Colonic mucosa (tissue), 4 donors: Measurements from ENCODE around the gene ADA. TPM values are rescaled to one million over a fixed set of nuclear protein-coding genes. Genes with fewer than 3 reads are reported as not detected.

Experiments used
- DNase-seq: peaks from one replicate; pipeline ENCODE4 v3.0.0-alpha.2; 2020
- H3K27ac ChIP-seq: fragments of 200-600 bp; one replicate; pipeline ENCODE4 v1.8.0; 2021
- H3K27me3 ChIP-seq: fragments of 200-600 bp; one replicate; pipeline ENCODE4 v1.8.0; 2021
- H3K36me3 ChIP-seq: fragments of 200-600 bp; one replicate; pipeline ENCODE4 v1.8.0; 2021
- H3K4me1 ChIP-seq: fragments of 200-600 bp; one replicate; pipeline ENCODE4 v1.8.0; 2021; ENCODE audit warnings: mild to moderate bottlenecking
- H3K4me3 ChIP-seq: fragments of 200-600 bp; one replicate; pipeline ENCODE4 v1.8.0; 2021
- H3K9ac ChIP-seq, 2 donors: one replicate each; pipeline ENCODE4 v1.7.0; 2013; ENCODE audit warnings: control low read depth in 2 of 2, low read depth in 2 of 2, low read length in 2 of 2
- H3K9me3 ChIP-seq: fragments of 200-600 bp; one replicate; pipeline ENCODE4 v1.8.0; 2021
- intact Hi-C: fragments of 100-400 bp; cut with DNase I; formaldehyde crosslinking; loops from one replicate; pipeline ENCODE4 v1.14.1; 2022
- total RNA-seq, 2 donors: library from RNA; stranded (reverse); fragmentation: NEBNext Ultra II Directional in 1 of 2; extraction: Animal tissue kit (Norgen Biotek cat#: 25700) in 1 of 2; gene quantifications; one replicate each; pipeline ENCODE4 v1.2.1, GENCODE V29; 2021
- TF ChIP-seq, protein P1 (sequence below): fragments of 200-600 bp; IDR thresholded peaks from one replicate; pipeline ENCODE4 v1.8.0; 2022; ENCODE audit warnings: antibody characterized with exemption, mild to moderate bottlenecking
- donor health status: healthy.
- donor health status: DM: no; HTN: no; CAD: no.
- donor health status: DM: no; HTN: no; CAD: no.

ADA gene
- total RNA-seq, 2 donors from 2014 or later, result 2.4 to 4.5 TPM

DNA sequence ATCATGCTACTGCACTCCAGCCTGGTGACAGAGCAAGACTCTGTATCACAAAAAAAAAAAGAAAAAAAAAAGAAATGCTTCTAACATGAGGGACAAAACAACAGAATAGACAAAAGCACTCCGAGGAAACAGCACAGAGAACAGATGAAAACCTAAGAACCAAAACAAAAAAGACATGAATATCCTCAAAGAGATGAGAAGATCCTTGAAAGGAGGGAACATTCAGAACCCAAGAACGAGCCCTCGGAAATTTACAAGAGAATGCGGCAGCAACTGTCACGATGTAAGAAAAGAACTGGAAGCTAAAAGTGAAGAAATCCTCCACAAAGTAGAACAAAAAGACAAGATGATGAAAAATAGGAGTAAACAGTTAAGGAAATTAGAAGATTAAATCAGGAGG, 21.2 kb downstream of the ADA start:
- Histone ChIP-seq H3K27ac (no peak overlapping the region), H3K36me3 (no peaks in the 10 kb centered on the region), H3K9me3 (no peaks in the 10 kb centered on the region), H3K4me3 (no peak overlapping the region), H3K27me3 (no peaks in the 10 kb centered on the region), H3K9ac (no peak overlapping the region), H3K4me1 (no peaks in the 10 kb centered on the region)
- intact Hi-C loops, result no loop called here
- TF ChIP-seq, protein P1, sequence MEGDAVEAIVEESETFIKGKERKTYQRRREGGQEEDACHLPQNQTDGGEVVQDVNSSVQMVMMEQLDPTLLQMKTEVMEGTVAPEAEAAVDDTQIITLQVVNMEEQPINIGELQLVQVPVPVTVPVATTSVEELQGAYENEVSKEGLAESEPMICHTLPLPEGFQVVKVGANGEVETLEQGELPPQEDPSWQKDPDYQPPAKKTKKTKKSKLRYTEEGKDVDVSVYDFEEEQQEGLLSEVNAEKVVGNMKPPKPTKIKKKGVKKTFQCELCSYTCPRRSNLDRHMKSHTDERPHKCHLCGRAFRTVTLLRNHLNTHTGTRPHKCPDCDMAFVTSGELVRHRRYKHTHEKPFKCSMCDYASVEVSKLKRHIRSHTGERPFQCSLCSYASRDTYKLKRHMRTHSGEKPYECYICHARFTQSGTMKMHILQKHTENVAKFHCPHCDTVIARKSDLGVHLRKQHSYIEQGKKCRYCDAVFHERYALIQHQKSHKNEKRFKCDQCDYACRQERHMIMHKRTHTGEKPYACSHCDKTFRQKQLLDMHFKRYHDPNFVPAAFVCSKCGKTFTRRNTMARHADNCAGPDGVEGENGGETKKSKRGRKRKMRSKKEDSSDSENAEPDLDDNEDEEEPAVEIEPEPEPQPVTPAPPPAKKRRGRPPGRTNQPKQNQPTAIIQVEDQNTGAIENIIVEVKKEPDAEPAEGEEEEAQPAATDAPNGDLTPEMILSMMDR, result no peak
- DNase-seq, result no peak

DNA sequence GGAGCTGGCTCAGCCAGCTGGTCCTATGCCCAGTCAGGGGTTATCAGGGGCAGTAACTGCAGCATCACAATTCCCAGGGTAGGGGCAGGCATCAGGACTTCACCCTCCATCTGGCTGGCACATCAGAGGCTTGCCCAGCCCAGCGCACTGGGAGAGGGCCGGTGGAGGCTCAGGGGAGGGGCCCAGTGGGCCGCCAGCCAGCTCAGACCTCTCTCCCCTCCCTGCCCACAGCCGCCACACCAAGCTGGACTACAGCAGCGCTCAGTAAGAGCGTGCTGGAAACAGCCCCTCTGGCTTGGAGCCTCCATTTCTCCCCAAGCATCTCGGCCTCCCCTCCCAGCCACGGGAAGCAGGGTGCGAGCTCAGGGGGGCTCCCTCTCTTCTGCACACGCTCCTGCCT, 22.0 kb downstream of the ADA start:
- no peaks in the 10 kb centered on the region for H3K36me3 ChIP-seq
- H3K9me3 ChIP-seq, result no peaks in the 10 kb centered on the region
- TF ChIP-seq, protein P1, result no peak
- no peak overlapping the region for H3K9ac ChIP-seq
- no peak overlapping the region for H3K4me3 ChIP-seq
- H3K27me3 ChIP-seq, result no peaks in the 10 kb centered on the region
- intact Hi-C loops, result no loop called here
- no peaks in the 10 kb centered on the region for H3K4me1 ChIP-seq
- DNase-seq, result no peak
- H3K27ac ChIP-seq, result no peak overlapping the region

DNA sequence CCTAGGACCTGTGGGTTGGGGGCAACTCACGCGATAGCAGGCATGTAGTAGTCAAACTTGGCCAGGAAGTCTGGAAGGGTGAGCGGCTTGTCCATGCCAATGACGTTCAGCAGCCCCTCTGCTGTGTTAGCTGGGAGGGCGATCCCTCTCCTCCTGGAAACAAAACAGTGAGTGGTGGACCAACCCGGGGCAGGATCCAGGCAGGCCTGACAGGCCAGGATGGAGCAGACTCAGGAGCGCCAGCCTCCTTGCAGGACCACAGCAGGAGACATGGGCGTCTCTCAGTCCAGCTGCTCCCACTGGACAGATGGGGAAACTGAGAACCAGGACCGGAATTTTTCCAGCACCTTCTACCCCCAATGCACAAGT, 22.5 kb downstream of the ADA start:
- TF ChIP-seq, protein P1, result no peak

DNA sequence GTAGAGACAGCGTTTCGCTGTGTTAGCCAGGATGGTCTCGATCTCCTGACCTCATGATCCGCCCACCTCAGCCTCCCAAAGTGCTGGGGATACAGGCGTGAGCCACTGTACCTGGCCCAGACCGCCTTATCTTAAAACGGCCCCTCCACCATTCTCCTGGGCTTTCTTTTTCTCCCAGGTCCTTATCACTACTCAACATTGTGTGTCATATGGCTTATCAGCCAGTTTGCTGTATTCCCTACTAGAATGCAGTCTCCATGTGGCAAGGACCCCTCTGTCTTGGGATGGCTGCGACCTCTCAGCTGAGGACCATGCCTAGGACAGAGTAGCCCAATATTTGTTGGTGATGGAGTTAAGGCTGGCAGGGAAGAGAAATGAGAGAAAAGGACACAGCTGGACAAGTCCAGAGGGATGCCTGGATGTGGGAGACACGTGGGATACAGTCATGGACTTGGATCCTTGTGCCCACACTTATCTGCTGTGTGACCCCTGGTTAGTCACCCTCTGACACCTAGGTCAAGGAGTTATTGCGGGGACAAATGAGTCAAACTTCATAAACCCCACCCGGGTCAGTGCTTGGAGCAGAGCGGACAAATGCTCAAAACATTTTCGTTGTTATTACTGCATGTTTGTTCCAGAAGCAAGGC, 24.0 kb downstream of the ADA start:
- intact Hi-C loops, result no loop called here
- TF ChIP-seq, protein P1, result no peak
- Histone ChIP-seq H3K27ac (no peak overlapping the region), H3K4me1 (no peaks in the 10 kb centered on the region), H3K36me3 (no peaks in the 10 kb centered on the region), H3K9ac (no peak overlapping the region), H3K27me3 (no peaks in the 10 kb centered on the region), H3K9me3 (no peaks in the 10 kb centered on the region), H3K4me3 (no peak overlapping the region)
- no peak for DNase-seq

More for the DNA sequence above, 22.5 kb downstream of the ADA start:
- H3K9ac ChIP-seq, result no peak overlapping the region
- no peaks in the 10 kb centered on the region for H3K9me3 ChIP-seq
- intact Hi-C loops, result no loop called here
- H3K4me1 ChIP-seq, result no peaks in the 10 kb centered on the region
- no peaks in the 10 kb centered on the region for H3K36me3 ChIP-seq
- no peak overlapping the region for H3K4me3 ChIP-seq
- no peaks in the 10 kb centered on the region for H3K27me3 ChIP-seq
- DNase-seq, result no peak
- H3K27ac ChIP-seq, result no peak overlapping the region

DNA sequence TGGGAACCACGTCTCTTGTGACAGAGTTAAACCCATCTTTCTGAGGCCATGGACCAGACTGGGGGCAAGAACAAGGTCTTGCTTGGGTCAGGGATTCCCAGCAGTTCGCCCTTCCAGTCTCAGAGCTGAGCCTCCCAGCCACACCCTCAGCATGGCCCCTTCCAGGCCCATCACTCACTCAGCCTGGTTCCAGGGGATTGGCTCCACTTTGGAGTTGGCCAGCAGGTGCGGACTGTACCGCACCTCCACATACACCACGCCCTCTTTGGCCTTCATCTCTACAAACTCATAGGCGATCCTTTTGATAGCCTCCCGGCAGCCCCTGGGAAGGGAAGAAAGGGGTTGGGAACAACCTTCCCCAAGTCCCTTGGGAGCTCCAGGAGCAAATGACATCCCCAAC, 25.2 kb downstream of the ADA start:
- Histone ChIP-seq H3K4me1 (no peaks in the 10 kb centered on the region), H3K9me3 (no peaks in the 10 kb centered on the region), H3K36me3 (no peaks in the 10 kb centered on the region), H3K9ac (no peak overlapping the region), H3K4me3 (no peak overlapping the region), H3K27ac (no peak overlapping the region), H3K27me3 (no peaks in the 10 kb centered on the region)
- no peak for DNase-seq
- TF ChIP-seq, protein P1, result no peak
- intact Hi-C loops, result no loop called here
